SK-N-SH (cell line): ENCODE data around the gene UTP18. TPM values are rescaled to one million over a fixed set of nuclear protein-coding genes. Genes with fewer than 3 reads are reported as not detected.

ENCODE experiments used
- CTCF ChIA-PET: fragments of 300-600, 350-600 bp; formaldehyde crosslinking; extraction: SDS; loops from one replicate; lab custom pipeline; 2021; lab: Yijun Ruan, JAX
- POLR2A ChIA-PET: fragments of 350-600 bp; sonication (Branson Sonifier 250); formaldehyde crosslinking; extraction: SDS; loops from one replicate; lab custom pipeline; 2020; ENCODE audit warnings: antibody characterized with exemption, inconsistent platforms; lab: Yijun Ruan, JAX
- DNase-seq: peaks from one replicate; pipeline ENCODE4 v3.0.0; 2012
- H2AFZ ChIP-seq: fragments of 200-600 bp; sonication (generic); 2 replicates; pipeline ENCODE4 v1.8.1; 2016; ENCODE audit warnings: antibody characterized with exemption, mild to moderate bottlenecking, low read depth
- H3F3A ChIP-seq: fragments of 200-600 bp; sonication (generic); replicated peaks from 2 replicates; pipeline ENCODE3; 2016; ENCODE audit warnings: antibody characterized with exemption, mild to moderate bottlenecking; ENCODE audit not compliant: insufficient read depth
- H3K27ac ChIP-seq, 2 experiments: fragments of 200-500 bp in 1 of 2; fragments of 200-600 bp in 1 of 2; sonication (Bioruptor generic) in 1 of 2; sonication (generic), shearing (Covaris generic) in 1 of 2; 2 replicates each; pipeline versions ENCODE4 v1.5.1 to v1.6.1; 2014 to 2016; ENCODE audit warnings: low read depth in 2 of 2, inconsistent platforms in 1 of 2, low read length in 1 of 2, mild to moderate bottlenecking in 1 of 2, mixed read lengths in 1 of 2
- H3K27me3 ChIP-seq: fragments of 200-600 bp; sonication (generic), shearing (Covaris generic); 2 replicates; pipeline ENCODE4 v1.6.1; 2016; ENCODE audit warnings: mixed run types; ENCODE audit not compliant: insufficient read depth
- H3K36me3 ChIP-seq, 2 experiments: fragments of 200-500 bp in 1 of 2; fragments of 200-600 bp in 1 of 2; sonication (Bioruptor generic) in 1 of 2; sonication (generic) in 1 of 2; replicated peaks in 1 of 2; 2 replicates each; pipeline versions ENCODE3 to v1.5.1; 2014 to 2016; ENCODE audit warnings: low read length in 1 of 2, mild to moderate bottlenecking in 1 of 2; ENCODE audit not compliant: insufficient read depth in 2 of 2, control insufficient read depth in 1 of 2
- H3K4me1 ChIP-seq, 2 experiments: fragments of 200-500 bp in 1 of 2; fragments of 200-600 bp in 1 of 2; sonication (Bioruptor generic) in 1 of 2; sonication (generic), shearing (Covaris generic) in 1 of 2; 2 replicates each; pipeline versions ENCODE4 v1.5.1 to v1.6.1; 2014 to 2016; ENCODE audit warnings: low read depth in 1 of 2, low read length in 1 of 2, mixed run types in 1 of 2; ENCODE audit not compliant: insufficient read depth in 2 of 2, control insufficient read depth in 1 of 2
- H3K4me2 ChIP-seq: fragments of 200-600 bp; sonication (generic), shearing (Covaris generic); 2 replicates; pipeline ENCODE4 v1.6.1; 2017; ENCODE audit warnings: mixed run types
- H3K4me3 ChIP-seq, 2 experiments: fragments of 200-500 bp in 1 of 2; fragments of 200-600 bp in 1 of 2; sonication (Bioruptor generic) in 1 of 2; sonication (generic), shearing (Covaris generic) in 1 of 2; 2 replicates each; pipeline versions ENCODE4 v1.5.1 to v1.8.1; 2014 to 2016; ENCODE audit warnings: low read depth in 2 of 2, inconsistent platforms in 1 of 2, low read length in 1 of 2, mild to moderate bottlenecking in 1 of 2, mixed read lengths in 1 of 2, moderate library complexity in 1 of 2
- H3K79me2 ChIP-seq: fragments of 200-600 bp; sonication (generic); 2 replicates; pipeline ENCODE4 v1.8.1; 2017; ENCODE audit warnings: mild to moderate bottlenecking; ENCODE audit not compliant: insufficient read depth
- H3K9ac ChIP-seq: fragments of 200-600 bp; sonication (generic); 2 replicates; pipeline ENCODE4 v1.6.1; 2017; ENCODE audit warnings: mixed run types
- H3K9me2 ChIP-seq: fragments of 200-600 bp; sonication (generic); 2 replicates; pipeline ENCODE4 v1.6.1; 2017; ENCODE audit warnings: mixed run types
- H3K9me3 ChIP-seq: fragments of 200-600 bp; sonication (generic); 2 replicates; pipeline ENCODE4 v1.6.1; 2017; ENCODE audit warnings: mixed run types, mild to moderate bottlenecking, moderate library complexity
- H4K20me1 ChIP-seq: fragments of 200-600 bp; sonication (generic); 2 replicates; pipeline ENCODE4 v1.6.1; 2017; ENCODE audit warnings: mild to moderate bottlenecking, mixed run types; ENCODE audit not compliant: insufficient read depth
- GATA2 ChIP-seq: sonication (generic); formaldehyde crosslinking; IDR thresholded peaks from 2 replicates; pipeline ENCODE4 v1.5.0; 2020; ENCODE audit warnings: mild to moderate bottlenecking, missing genetic modification reagents
- JUND ChIP-seq: IDR thresholded peaks from 2 replicates; pipeline ENCODE4 v1.4.0; 2012
- MEF2A ChIP-seq: IDR thresholded peaks from 2 replicates; pipeline ENCODE4 v1.4.0; 2012; ENCODE audit warnings: low read depth, borderline replicate concordance
- USF1 ChIP-seq: IDR thresholded peaks from 2 replicates; pipeline ENCODE4 v1.4.0; 2012; ENCODE audit warnings: low read depth, borderline replicate concordance
- WGBS: methylation state at CpG from one replicate; pipeline ENCODE4 v1.1.6; 2017; ENCODE audit warnings: low lambda C conversion rate; 5-methylcytosine and 5-hydroxymethylcytosine counted together
- polyA plus RNA-seq, 3 experiments: library from polyadenylated mRNA; depleted of rRNA; stranded (reverse); fragments of >200 nt; gene quantifications; 2 replicates each; pipeline ENCODE4 v1.2.3, GENCODE V29; 2012

Gene UTP18
- polyA plus RNA-seq, 1 of the 3 experiments (the other 2 are of a cell fraction), result 28.4 TPM

GRCh38 chr17:51344532-51344931 is 84.2 kb downstream of the UTP18 start (continued):
- TF ChIP-seq MEF2A (no peak), JUND (no peak)
- TF ChIP-seq, all 33 proteins: peak for 0

DNA sequence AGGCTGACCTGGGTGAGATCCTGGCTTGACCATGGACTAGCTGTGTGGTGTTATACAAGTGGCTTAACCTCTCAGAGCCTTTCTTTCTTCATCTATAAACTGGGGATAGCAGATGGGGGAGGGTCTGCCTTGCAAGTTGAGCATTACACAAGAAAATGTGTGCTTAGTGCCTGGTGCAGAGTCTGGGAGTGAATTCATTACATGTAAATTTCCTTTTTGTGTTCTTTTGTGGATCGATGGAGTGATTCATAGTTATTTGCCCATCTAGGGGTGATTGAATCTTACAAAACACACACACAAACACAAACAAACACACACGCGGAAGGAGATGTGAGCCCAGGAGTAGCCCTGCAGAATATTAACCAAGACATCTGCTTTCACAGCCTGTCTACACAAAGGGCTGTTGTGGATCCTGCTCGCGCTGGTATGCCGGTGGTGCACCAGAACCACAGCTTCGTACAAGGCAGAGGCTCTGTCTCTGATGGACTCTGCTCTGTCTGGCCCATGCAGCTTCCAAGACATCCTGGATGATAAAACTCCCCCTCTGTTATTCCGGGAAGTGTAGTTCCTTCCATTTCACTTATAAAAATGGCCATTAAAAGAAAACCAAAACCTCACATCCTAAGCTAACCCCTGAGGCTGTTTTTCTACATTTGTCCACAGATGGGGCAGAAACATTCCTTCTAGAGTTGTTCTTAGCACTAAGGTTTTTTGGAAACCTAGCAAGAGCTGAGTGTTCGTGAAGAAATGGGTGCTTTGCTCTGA is 86.1 kb downstream of the UTP18 start:
- Histone ChIP-seq H3K4me1 (peaks cover 0 to 3% of the 10 kb centered on the region in 2 experiments; a peak in 1 of 4 replicates), H3K9me3 (no peaks in the 10 kb centered on the region), H2AFZ (no peak overlapping the region)
- no peak for DNase-seq
- TF ChIP-seq GATA2 (CRISPR knock-in tag) (no peak), USF1 (no peak)
- TF ChIP-seq, all 33 proteins: peak for 0
- H3K4me3 ChIP-seq, result no peak overlapping the region
- no peaks in the 10 kb centered on the region for H3K79me2 ChIP-seq
- WGBS, result 58% methylated on average over 9 of the region's 9 CpGs
- H3K4me2 ChIP-seq, result no peak overlapping the region
- no peak overlapping the region for H3K27ac ChIP-seq
- no peaks in the 10 kb centered on the region for H3K9me2 ChIP-seq
- H3F3A ChIP-seq, result no peaks in the 10 kb centered on the region
- no peaks in the 10 kb centered on the region for H3K36me3 ChIP-seq
- H4K20me1 ChIP-seq, result no peaks in the 10 kb centered on the region; the same call in 1 of the 2 replicates
- no peaks in the 10 kb centered on the region for H3K27me3 ChIP-seq
- CTCF ChIA-PET, result interaction anchor here (0.6 to 2.0 kb wide), 4 partner anchors 8 to 124 kb away, joined by 3 to 13 read pairs (median 4); no protein-coding TSS in a partner anchor
- POLR2A ChIA-PET, result no interaction called here
- H3K9ac ChIP-seq, result no peak overlapping the region

Other genes with a start within 250 kb of the UTP18 start
- 32.1 and 44.5 TPM in 2 replicates for gene SPAG9, start 139.7 kb upstream of the UTP18 start, polyA plus RNA-seq (2012; rRNA removed)
- gene NME1, start 107.0 kb upstream of the UTP18 start, polyA plus RNA-seq (2012; rRNA removed), result 654 and 658 TPM in 2 replicates
- 1,446 and 1,447 TPM in 2 replicates for gene NME2, start 94.1 kb upstream of the UTP18 start, polyA plus RNA-seq (2012; rRNA removed)
- gene MBTD1, start 497 bp upstream of the UTP18 start, polyA plus RNA-seq (2012; rRNA removed), result 4.6 and 6.9 TPM in 2 replicates